ENCODE measurements around the gene BIRC5.

DNA sequence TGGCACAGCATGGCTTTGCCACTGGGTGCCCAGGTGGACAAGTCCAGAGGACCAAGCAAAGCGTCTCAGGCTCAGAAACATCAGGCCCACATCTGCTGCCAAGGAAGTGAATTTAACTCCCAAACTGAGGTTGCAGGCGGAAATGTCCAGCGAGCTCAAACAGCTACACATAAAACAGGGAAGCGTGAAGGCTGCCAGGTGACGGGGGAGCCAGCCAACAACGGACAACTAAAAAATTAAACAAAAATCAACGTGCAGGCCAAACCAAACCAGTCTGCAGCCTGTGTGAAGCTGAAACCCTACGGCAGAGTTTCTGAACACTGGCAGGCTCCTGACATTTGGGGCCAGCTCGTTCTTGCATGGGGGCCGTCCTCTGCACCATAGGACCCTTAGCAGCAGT lies 29.7 kb upstream of the BIRC5 start:
- no peak for TF ChIP-seq POLR2A (IDR thresholded peaks at IDR 0.05)
- TF ChIP-seq, protein P1, sequence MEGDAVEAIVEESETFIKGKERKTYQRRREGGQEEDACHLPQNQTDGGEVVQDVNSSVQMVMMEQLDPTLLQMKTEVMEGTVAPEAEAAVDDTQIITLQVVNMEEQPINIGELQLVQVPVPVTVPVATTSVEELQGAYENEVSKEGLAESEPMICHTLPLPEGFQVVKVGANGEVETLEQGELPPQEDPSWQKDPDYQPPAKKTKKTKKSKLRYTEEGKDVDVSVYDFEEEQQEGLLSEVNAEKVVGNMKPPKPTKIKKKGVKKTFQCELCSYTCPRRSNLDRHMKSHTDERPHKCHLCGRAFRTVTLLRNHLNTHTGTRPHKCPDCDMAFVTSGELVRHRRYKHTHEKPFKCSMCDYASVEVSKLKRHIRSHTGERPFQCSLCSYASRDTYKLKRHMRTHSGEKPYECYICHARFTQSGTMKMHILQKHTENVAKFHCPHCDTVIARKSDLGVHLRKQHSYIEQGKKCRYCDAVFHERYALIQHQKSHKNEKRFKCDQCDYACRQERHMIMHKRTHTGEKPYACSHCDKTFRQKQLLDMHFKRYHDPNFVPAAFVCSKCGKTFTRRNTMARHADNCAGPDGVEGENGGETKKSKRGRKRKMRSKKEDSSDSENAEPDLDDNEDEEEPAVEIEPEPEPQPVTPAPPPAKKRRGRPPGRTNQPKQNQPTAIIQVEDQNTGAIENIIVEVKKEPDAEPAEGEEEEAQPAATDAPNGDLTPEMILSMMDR (IDR thresholded peaks at IDR 0.05) = no peak
